HG02678 (cell line): Measurements from ENCODE around the gene C11orf65.
"Not testable (repeated sequence)": the region's sequence is repeated elsewhere in the genome, so short reads cannot be mapped to it uniquely, and the experiment has no call there.

Experiments used
- ATAC-seq: cut with Tn5 transposase; IDR thresholded peaks from one replicate; pipeline ENCODE4 v1.9.1; 2021; ENCODE audit warnings: mild to moderate bottlenecking, moderate library complexity; ENCODE audit not compliant: unreplicated experiment

Gene C11orf65

GRCh38 chr11:108474664-108475463 lies 7.5 kb upstream of the C11orf65 start:
- ATAC-seq: no peak

DNA sequence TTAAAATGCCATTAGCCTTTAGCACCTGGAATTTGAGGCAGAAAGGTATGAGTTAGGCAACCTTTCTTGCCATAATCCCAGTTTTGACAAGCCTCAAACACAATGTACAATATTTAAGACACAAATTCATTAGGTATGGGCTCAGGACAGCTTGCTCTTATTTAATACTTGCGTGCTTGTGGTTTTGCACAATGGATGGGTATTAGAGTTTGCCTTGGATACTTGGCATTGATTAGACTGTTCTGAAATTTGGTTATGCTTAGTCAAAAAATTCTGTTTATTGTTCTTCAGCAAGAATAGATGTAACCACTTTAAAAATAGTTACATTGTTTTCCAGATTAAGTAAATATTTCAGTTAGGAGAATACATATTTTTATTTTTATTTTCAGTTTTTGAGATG lies 5.4 kb upstream of the C11orf65 start:
- no peak for ATAC-seq

DNA sequence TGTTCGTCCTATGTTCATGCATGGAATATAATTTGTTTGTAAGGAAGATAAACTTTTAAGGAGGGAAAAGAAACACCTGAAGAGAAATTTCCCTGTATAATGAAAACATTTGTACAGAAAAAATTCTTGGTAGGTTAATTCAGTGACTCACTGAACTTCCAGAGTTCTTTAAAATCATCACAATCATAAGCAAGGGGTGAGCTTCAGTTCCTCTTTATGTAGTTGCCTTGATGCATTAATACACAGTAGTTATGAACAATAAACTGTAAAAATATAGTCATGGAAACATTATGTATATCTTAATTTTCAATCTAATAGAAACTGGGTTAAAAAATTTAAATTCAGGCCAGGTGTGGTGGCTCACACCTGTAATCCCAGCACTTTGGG lies 1.1 kb upstream of the C11orf65 start:
- ATAC-seq: no peak

DNA sequence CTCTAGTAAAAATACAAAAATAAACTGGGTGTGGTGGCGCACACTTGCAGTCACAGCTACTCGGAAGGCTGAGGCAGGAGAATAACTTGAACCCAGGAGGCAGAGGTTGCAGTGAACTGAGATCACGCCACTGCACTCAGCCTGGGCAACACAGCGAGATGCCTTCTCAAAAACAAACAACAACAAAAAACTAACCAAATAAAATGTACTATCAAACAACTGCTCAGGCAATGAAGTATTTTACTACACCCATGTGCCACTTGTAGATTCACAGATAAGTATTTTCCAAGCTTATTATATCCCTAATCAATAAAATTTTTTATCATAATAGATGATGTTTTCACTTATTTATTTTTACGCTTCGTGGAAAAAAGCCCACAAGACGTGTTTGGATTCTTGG lies 924 bp downstream of the C11orf65 start:
- no peak for ATAC-seq

- ATAC-seq: no peak
These were observed 14.0 kb downstream of the C11orf65 start for GRCh38 chr11:108453207-108453835.

DNA sequence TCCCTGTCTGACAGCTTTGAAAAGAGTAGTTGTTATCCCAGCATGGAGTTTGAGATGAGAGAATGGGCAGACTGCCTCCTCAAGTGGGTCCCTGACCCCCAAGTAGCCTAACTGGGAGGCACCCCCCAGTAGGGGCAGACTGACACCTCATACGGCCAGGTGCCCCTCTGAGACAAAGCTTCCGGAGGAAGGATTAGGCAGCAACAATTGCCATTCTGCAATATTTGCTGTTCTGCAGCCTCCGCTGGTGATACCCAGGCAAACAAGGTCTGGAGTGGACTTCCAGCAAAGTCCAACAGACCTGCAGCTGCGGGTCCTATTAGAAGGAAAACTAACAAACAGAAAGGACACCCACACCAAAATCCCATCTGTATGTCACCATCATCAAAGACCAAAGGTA lies 25.9 kb downstream of the C11orf65 start:
- ATAC-seq: not testable (repeated sequence)

DNA sequence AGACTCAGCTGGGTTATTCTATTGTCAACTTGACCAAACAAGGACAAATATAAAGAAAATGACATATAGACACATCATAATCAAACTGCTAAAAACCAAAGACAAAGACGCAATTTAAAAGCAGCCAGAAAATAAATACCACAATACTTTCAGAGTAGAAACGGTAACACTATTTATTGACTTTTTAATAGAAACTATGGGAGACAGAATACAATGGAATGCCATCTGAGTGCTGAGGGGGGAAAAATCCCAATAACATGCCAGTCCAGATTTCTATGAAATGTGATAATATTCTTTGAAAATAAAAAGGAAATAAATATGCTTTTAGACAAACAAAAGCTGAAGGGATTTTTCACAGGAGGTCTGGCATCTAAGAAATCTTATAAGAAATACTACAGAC lies 30.7 kb downstream of the C11orf65 start:
- no peak for ATAC-seq

GRCh38 chr11:108435066-108435465 lies 32.3 kb downstream of the C11orf65 start:
- ATAC-seq: no peak

GRCh38 chr11:108432783-108433182 lies 34.5 kb downstream of the C11orf65 start:
- ATAC-seq: no peak

DNA sequence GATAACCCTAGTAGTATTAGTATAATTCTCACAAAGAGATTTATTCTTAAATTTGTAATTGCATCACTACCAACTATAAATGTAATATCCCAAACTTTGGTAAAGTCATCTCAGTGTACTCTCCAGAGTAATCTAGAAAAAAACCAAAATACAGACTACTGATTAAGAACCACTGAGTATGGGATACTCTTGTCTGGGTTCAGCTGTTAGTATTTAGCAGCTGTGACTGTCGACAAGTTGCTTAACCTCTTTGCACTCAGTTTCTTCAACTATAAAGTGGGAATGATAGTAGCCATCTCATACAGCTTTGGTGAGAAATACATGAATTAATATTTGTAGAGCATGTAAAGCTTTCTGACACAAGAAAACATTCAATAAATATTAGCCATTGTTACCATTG lies 35.3 kb downstream of the C11orf65 start:
- no peak for ATAC-seq

GRCh38 chr11:108431370-108431769 lies 36.0 kb downstream of the C11orf65 start:
- ATAC-seq: no peak

- not testable (repeated sequence) for ATAC-seq
These were observed 49.8 kb downstream of the C11orf65 start for GRCh38 chr11:108417551-108417950.

GRCh38 chr11:108414958-108415357 lies 52.4 kb downstream of the C11orf65 start:
- no peak for ATAC-seq

- ATAC-seq: no peak
These were observed 61.6 kb downstream of the C11orf65 start for GRCh38 chr11:108405706-108406105.

- ATAC-seq: no peak
These were observed 64.3 kb downstream of the C11orf65 start for GRCh38 chr11:108403052-108403451.

DNA sequence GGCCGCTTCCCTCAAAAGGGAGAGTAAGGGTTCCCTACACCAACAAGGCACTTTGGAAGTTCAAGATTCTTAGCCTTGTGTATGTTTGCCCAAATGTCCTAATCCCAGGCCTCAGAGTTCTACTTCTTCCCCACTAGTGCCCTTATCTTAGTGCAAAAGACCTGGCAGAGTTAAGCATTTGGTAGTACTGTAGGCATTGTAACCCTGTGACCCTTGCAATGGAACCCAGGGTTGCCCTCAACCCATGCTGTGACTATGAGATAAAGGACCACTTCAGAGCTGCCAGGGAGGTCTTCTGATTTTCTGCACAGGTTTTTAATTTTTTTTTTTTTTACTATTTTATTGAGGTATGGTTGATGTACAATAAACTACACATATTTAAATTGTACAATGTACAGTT lies 65.1 kb downstream of the C11orf65 start:
- no peak for ATAC-seq

DNA sequence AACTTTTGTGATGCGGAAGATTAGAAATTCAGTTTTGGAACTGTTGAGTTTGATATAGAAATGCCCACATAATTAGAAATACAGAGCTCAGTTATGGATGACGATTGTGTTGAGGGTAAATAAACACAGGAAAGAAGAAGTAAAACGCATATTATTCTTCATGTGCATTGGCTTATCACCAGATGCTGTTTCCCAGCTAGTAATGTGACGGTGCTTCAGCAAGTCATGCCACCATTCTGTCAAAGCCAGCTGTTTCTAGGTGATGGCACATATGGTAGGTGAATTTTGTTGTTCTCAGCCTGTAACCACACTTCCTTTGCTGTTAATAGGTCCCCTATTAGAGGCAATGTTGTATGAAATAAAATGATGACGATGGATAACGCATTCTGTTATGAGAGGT lies 68.9 kb downstream of the C11orf65 start:
- no peak for ATAC-seq

DNA sequence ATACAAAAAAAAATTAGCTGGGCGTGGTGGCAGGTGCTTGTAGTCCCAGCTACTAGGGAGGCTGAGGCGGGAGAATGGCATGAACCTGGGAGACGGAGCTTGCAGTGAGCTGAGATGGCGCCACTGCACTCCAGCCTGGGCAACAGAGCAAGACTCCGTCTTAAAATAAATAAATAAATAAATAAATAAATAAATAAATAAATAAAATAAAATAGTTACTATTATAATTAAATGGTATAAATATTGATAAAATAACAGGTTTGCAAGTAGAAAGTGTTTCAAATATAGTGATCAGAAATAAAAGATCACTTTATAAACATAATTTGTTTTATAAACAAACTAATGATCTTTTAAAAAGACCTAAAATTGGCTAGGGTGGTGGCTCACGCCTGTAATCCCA lies 70.7 kb downstream of the C11orf65 start:
- not testable (repeated sequence) for ATAC-seq

DNA sequence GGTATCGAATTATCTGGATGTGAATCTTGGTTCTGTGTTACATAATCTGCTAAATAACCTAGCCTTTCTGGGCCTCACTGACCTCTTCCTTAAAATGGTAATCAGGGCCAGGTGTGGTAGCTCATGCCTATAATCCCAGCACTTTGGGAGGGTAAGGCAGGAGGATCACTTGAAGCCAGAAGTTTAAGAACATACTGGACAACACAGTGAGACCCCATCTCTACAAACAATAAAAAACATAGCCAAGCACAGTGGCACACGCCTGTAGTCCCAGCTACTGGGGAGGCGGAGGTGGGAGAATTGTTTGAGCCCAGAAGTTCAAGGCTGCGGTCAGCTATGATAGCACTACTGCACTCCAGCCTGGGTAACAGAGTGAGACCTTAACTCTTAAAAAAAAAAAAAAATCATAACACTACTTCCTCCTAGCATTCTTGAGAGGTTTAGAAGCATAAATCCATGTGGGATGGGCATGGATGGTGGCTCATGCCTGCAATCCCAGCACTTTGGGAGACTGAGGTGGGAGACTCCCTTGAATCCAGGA lies 72.5 kb downstream of the C11orf65 start:
- ATAC-seq: no peak

- no peak for ATAC-seq
These were observed 74.3 kb downstream of the C11orf65 start for GRCh38 chr11:108393046-108393445.

DNA sequence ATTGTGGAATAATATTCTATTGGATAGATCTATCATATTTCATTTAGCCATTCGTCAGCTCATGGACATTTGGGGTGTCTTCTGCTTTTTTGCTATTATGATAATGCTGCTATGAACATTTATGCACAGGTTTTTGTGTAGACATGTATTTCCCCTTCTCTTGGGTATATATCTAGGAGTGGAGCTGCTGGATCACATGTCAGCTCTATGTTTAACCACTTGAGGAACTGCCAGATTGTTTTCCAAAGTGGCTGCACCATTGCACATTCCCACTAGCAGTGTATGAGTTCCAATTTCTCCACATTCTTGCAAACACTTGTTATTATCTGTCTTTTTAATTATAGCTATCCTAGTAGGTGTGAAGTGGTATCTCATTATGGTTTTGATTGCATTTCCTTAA lies 75.0 kb downstream of the C11orf65 start:
- no peak for ATAC-seq

DNA sequence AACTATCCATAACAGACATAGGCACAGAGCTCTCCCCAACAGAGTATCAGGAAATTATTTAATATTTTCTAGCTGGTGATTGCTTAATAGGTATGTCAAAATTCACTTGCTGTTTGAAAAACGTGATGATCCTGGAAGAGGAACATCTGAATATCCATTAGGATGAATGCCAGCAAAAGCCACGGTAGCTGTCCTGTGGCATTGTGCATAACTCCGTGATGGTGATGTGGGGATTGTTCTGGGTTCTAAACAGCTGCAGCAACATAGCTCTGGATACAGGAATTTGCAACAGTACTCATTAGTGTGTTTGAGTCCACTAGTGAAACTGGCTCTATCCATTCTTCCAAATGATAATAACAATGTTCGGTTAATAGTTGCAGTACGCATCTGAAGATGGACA lies 78.8 kb downstream of the C11orf65 start:
- no peak for ATAC-seq
